Right hindlimb (tissue), 1 donor: Measurements from ENCODE around the gene THRAP3.

ENCODE experiments used
- DNase-seq: peaks from one replicate; pipeline ENCODE4 v3.0.0-alpha.2; 2018

THRAP3 gene

DNA sequence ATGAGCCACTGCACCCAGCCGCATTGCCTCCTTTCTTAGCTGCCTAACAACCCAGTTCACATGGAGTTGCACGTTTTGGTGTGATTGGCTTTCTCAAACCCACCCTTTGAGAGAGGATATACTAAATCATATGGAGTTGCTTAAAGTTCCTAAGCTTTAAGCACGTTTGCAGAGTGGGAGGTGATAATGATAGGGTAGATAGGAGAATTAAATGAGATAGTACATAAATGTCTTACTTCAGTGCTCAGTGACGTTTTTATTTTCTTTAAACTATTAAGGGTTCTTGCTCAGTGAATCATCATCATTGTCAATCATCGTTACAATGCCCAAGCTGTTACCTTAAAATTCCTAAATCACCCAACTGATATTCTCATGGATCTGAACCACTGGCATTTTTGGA is 79.0 kb downstream of the THRAP3 start:
- no peak for DNase-seq

DNA sequence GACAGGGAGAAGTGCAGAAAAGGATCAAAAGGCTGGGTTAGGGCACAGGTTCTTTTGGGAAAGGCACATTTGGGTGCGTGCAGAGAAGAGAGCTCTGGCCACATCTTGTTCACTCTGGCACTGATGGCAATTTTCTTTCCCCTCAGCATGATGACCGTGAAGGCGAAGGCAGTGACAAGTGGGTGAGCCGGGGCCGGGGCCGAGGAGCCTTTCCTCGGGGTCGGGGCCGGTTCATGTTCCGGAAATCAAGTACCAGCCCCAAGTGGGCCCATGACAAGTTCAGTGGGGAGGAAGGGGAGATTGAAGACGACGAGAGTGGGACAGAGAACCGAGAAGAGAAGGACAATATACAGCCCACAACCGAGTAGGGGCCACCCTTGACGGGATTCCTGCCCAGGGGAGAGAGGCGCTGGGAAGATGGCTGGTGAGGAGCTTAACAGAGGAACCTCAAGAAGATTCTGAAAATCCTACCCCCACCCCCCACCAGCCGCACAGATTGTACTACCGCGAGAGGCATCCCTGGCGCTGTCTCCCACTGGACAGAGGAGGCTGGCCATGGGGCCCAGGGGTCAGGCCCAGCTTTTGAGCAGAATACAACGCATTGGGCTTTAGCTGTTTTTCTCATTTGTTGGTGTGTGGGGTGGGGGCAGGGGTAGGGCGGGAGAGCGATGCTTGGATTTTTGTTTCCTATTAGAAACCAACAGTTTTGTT is 79.6 kb downstream of the THRAP3 start:
- peak; percentile 23 for DNase-seq

DNA sequence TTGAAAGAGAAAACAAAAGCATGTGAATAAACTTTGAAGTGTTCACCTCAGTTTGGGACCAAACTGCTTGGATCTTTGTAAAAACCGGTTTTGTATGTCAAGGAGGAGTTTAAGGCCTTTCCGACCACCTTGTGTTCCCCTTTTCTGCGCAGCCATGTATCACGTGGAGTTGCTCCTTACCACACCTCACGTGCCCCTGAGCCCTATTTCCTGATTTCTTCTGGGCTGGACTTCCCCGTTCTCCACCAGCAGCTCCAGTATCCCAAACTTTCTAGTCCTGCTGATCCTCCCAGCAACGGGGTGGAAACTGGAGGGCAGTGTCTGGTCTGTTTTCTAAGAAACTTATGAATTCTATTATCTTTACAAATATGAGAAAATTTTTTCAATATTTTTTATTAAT is 80.3 kb downstream of the THRAP3 start:
- DNase-seq: peak; percentile 14

DNA sequence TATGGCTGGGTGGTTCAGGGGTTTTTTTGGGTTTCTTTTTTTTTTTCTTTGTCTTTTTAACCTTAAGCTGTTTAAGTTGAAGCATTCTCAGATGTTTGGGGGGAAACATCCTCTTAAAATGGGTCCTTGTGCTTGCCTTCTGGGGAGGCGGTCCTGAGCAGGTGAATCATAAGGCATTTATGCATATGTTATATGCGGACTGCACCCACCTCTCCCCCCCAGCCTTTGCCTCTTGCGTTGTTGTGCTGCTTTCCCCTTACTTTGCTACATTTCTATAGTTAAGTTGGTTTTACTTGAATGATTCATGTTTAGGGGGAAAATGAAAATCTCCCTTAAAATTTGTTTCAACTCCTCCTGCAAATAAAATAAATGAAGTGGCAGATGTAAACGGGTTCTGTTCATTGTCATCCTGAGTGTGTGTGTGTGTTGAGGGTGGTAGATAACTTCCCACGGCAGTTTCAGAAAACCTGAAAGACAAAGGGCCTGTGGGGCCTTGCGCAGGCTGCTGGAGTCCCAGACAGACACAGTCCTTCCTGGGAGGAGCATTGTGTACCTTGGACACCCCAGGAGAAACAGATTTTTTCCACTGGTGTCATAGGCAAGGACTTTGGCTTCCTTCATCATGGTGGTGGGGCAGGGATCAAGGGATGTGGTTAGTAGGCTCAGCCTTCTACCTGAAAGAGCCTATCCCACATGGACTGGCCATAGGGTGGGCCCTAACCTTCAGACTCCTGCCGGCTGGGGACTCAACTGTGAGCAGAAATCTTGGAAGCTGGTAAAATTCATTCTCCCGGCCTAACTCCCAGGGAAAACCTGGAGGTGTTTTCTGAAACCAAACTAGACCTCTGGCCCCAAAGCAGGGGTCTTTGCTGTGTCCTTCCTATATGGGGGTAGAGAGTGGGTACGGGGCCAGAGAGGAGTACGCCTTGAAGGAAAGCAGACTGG is 81.0 kb downstream of the THRAP3 start:
- DNase-seq: peak; percentile 16

DNA sequence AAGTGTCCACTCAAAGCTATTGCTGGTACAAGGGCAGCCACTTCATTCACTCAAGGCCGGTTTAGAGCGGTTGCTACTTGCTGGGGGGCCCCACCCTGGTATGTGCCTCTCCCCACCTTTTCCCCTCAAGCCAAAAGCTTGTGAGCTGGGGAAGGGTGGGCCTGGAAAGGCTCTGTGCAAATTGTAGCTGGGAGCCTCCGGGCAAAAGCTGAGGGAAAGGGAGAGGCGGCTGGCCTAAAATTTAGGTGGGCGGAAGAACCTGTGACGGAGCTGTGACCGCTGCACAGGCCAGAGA is 81.6 kb downstream of the THRAP3 start:
- no peak for DNase-seq

DNA sequence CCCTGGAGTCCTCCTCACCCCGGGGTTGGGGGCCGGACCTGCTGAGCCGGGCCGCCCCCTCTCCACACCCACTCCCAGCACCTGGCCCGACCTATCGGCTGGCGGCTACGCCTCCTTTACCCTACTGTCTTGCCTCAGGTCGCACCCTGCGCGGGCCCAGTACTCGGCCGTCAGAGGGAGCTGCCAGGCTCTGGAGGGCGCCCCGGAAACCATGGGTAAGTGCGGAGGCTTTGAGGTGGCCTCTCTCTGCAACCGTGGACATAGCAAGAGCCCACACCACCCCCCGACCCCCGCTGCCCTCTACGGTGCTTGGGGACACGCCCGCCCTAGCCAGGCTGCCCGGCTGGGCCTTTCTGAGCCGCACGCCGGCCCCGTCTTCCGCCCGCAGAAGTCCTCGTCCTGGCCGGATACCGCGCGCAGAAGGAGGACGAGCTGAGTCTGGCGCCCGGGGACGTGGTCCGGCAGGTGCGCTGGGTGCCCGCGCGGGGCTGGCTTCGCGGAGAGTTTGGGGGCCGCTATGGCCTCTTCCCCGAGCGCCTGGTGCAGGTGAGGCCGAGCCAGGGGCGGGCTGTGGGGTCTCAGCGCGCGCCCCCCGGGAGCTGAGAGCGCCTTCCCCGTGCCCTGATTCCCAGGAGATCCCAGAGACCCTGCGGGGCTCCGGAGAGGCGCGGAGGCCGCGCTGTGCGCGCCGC is 82.1 kb downstream of the THRAP3 start, which contains the start of gene SH3D21:
SH3D21 (plus strand) TSS at position 159 of the 692 bp plus-strand sequence; CDS start at position 212, 53 bp downstream.
- DNase-seq: peak; percentile 56

DNA sequence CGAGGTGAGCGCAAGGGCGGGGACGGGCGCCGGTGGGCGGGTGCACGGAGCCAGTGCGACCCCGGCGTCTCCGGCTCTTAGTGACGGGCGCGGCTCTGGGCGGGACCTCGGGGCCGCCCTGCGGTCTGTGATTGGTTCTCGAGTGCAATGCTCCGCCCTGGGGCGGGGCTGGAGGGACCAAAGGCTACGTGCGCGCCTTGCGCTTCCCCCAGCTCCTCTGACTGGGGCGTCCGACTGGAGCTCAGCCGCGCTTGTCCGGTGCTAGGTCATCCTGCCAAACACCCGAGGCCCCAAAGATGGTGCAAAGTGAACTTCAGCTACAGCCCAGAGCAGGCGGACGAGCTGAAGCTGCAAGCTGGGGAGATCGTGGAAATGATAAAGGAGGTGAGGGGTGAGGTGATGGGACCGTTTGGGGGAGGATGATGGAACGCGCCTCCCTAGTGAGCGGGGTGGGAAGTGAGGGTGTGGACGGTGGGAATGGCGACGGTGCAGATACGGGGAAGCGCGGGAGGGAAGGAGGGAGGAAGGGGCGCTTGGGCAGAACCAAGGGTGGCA is 82.7 kb downstream of the THRAP3 start:
- peak; percentile 95 for DNase-seq

DNA sequence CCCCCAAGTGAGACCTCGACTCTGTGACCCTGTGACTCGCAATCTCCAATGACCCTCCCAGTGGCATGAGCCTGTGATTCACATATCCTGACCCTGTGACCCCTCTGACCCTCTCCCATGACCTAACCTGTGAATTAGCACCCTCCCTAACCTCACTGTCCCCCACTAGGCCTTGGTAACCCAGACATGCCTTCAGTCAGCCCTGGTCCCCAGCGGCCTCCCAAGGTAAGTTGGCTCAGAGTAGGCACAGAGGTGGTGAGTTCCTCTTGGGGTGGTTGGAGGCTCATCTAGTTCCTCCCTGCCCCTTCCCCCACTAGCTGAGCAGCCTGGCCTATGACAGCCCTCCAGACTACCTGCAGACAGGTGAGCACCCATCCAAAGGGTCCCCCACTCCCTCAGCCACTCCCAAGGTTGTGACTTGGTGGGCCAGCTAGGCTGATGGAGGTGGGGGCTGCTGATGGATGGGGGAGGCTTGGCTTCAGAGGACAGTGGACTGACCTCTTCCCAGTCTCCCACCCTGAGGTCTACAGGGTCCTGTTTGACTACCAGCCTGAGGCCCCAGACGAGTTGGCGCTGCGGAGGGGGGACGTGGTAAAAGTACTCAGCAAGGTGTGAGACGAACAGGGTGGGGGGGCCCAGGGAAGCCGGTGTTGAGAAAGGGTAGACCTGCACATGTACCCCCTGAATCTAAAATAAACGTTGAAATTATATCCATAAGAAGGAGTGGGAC is 83.5 kb downstream of the THRAP3 start:
- DNase-seq: no peak

DNA sequence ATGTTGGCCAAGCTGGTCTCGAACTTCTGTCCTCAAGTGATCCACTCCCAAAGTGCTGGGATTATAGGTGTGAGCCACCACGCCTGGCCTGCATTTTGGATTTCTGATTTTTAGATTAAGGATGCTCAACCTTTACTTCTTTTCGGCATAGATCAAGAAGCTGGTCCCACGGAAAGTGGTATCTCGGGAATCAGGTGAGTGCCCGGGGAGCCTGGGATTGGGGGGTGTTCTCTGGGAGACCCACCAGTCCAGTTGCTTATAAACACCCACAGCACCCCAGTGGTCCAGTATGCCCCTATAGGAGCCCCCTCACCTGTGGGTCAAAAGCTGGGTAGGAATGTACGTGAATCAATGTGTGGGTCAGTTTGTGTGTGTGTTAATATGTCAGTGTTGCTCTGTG is 85.2 kb downstream of the THRAP3 start:
- DNase-seq: peak; percentile 6

DNA sequence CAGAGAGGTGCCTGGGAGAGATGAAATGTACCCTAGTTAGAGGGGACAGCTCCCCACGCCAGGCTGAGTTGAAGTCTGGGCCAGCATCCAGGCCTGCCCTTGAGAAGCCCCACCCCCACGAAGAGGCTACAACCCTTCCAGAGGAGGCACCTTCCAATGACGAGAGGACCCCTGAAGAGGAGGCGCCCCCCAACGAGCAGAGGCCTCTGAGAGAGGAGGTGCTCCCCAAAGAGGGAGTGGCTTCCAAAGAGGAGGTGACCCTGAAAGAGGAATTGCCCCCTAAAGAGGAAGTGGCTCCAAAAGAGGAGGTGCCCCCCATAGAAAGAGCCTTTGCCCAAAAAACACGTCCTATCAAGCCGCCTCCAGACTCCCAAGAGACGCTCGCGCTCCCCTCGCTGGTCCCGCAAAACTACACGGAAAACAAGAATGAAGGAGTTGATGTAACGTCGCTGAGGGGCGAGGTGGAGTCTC is 96.1 kb downstream of the THRAP3 start:
- DNase-seq: peak; percentile 56

DNA sequence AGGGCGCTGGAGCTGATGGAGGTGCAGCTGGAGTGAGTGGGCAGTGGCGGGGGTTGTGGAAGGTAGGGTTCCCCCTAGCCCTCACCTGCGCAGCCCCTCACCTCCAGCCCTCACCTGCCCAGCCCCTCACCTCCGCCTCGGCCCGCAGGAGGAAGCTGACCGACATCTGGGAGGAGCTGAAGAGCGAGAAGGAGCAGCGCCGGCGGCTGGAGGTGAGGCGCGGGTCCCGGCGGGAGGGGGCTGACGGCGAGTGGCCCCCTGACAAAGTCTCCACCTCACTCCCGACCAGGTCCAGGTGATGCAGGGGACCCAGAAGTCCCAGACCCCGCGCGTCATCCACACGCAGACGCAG is 96.5 kb downstream of the THRAP3 start:
- DNase-seq: no peak

DNA sequence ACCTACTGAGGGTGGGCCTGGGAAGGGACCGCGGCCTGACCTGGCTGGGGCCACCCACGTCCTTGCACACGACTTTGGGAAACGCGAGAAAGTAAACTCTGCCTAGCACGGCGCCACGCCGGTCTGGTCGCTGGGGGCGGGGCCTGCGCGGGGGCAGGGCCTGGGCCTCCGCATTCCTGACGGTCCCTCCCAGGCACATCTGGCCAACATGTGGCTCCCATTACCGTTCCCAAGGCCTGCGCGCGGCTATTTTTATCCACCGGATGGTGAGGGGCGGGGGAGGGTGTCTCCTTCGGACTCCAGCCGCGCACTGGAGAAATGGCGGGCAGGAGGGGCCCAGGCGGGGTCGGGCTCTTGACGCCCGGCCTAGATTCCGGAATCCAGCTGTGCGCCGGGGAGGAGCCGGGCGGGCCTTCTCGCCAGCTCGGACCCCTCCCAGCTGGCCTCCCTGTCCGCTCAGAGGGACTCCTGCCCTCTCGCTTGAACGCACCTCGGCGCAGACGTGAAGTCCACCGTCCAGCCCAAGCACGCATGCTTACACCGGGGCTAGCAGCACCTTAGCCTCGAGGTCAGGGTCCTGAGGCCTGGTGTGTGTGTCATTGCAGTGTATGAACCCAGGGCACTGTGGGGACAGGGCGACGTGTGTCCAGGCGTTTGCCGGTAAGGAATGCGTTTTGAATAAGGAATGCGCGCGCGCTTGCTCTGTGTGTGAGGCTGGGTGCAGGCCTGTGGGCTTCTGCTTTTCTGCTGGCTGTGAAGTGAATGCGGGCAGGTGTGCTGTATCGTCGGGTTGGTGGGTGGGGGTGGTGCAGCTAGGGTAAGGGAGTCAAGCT is 97.1 kb downstream of the THRAP3 start:
- DNase-seq: peak; percentile 97

DNA sequence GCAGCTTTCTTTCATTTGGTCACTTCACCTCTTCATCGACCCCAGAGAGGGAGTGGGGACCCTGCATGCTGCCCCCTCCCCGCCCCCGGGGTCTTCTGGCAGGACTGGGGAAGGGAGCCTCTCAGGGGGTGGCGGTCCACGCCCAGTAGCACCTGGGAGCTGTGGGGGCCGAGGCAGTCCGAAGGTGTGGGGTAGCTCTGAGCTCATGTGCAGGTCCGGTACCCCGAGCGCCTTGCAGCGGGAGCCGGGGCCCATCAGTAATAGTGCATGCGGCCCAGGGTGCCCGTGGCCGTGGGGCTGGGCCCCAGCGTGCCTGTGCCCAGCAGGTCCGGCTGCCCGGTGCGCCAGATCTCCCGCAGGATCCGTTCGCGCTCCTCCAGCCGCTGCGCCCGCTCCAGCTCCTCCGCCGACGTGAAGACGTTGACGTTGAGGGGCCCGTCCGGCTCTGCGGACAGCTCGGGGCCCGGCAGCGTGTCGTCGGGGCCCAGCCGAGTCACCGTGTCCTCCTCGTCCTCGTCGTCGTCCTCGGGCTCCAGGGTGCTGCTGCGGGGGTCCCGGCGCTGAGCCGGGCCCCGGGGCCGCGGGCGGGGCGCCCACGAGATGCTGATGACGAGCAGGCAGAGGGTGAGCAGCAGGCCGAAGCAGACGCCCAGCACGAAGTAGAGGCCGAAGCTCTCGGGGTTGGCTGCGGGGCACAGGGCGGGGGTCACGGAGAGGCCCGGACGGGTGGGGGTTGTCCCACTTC is 98.0 kb downstream of the THRAP3 start:
- peak; percentile 50 for DNase-seq

DNA sequence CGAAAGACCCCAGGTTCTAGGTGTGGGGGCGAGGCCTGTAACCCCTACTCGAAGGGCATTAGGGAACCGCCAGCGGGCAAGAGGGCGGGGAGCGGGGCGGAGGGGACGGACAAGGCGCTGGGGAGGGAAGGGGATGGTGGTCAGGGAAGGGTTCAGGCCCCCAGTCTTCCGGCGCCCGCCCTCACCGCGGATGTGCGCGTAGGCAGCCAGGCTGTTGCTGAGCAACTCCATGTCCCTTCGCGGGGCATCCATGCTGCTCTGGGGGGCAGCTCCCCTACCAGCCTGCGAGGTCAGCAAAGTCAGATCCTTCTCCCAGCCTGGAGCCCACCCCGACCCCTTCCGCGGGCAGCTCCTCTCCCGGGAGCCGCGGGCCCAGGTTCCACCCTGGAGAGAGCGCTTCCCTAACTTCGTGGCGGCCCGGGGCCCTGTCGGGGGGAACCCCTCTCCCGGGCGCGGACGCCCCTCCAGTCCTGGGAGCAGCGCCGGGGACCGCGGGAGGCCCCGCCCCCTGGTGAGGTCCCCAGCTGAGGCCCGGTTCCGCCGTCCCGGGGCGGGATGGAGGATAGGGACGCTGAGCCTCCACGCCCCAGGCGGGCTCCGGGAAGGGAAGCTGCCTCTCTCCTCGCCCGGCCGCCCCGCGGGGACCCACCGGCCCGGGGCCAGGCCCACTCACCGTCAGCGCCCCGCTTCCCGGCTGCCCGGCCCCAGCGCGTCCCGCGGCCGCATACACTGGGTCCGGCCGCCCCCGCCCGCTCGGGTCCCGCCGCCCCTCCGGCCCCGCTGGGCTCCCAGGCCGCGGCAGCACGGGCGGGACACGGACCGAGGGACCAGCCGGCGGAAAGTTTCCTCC is 98.8 kb downstream of the THRAP3 start:
- peak; percentile 85 for DNase-seq

DNA sequence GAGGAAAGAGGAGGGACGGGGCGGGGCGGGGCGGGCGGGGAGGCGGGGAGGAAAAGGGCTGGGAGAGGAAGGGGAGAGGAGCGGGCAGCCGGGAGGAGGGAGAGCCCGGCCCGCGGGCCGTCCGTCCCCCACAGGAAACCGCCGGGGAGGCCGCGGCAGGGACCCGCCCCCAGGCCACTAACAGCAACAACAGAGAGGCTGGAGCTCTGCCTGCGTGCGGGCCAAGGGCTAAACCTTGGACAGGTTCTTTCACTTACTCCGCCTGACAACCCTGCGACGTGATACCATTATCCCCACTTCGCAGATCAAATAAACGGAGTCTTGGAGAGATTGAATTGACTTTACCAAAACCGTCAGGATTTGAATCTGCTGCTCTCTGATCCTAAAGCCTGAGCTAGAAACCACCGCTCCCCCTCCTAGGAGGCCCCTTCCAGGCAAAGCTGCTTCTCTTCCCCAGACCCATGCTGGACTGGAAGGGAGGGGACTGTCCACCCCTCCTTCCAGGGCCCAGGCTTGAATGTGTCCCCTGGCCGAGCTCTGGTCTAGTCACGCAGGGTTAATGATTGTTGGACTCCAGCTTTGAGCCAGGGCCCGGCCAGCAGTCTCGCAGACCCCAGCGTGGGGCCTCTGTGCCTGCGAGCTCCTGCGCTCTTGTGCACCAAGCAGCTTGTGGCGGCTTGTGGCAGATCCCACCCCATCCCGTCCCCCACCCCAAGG is 99.6 kb downstream of the THRAP3 start, which contains the start of gene EVA1B:
EVA1B (minus strand) TSS at position 10 of the 717 bp plus-strand sequence. CDS start 608 bp downstream, outside the sequence.
- peak; percentile 96 for DNase-seq

DNA sequence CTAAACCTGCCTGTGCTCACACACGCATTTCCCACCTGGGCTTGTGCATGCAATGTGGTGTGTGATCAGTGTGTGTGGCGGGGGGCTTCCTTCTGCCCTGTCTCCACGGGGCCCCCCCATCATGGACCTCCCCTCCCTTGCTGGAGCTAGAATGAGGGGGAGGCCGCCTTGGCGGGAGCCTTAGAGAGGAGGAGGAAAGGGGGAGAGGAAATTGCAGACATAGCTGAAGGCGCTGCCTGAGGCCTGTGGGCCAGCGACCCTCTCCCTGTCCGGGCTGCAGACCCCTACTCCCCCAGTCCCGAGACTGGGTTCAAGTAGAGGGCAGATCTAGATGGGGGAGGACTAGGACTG is 100.1 kb downstream of the THRAP3 start:
- DNase-seq: no peak

DNA sequence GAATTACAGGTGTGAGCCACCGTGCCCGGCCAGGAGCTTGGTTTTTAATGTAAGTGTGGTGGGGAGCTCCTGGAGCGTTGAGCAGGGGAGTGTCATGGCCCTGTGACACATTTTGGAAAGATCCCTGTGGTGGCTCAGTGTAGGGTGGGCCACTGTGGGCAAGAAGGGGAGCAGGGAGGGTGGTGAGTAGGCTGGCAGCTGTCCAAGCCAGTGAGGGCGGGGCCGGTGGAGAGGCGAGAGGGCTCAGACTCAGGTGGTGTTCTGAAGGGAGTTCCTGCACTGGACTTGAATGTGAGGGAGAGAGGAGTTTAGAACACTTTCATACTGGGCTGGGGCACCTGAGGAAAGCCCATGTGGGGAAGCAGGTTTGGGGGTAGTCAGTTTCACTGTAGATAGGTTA is 102.3 kb downstream of the THRAP3 start:
- no peak for DNase-seq

DNA sequence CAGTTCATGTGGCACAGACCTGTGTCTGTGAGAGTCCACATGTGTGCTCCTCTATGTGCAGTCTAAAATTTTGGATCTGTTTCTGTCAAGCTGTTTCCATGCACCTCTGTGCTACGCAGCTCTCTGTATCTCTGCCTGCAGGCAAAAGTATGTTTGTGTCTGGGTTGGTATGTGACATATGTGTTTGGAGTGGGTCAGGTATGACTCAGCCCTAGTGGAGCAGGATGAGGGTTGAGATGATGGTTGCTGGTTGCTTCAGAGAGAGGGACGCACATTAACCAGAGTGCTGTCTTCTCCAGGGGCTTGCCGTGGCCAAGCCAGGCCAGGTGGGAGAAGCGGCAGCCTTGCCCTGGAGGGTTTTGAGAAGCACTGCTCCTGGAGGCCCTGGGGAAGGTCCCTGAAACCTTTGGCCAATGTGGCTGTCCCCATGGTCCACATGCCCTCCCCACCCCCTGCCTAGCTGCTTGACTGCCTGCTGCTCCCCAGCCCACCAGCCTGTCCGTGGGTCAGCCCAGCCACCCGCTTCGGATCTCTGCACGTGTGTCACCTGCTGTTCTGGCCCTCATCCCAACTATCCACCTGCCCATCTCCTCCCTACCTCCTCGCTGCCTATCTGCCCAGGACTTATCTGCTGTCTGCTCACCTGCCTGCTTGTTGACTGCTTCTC is 103.3 kb downstream of the THRAP3 start:
- DNase-seq: no peak
